ENCODE data around the gene HOXA2.

Gene HOXA2

GRCh38 chr7:27142580-27143022, 40.1 kb upstream of the HOXA2 start:
- TF ChIP-seq MAX (IDR thresholded peaks at IDR 0.05; ENCODE audit: low read depth, low read length) (no peak), MYC (IDR thresholded peaks at IDR 0.05; ENCODE audit: low read depth, low read length) (no peak), CTCF (IDR thresholded peaks at IDR 0.05; ENCODE audit: low read depth, low read length) (no peak), POLR2A (IDR thresholded peaks at IDR 0.05; ENCODE audit: extremely low read depth, insufficient read length) (no peak)
- H3K4me3 ChIP-seq (ENCODE audit: low read depth, low read length): no peak overlapping the region
- DNase-seq (ENCODE audit: low read depth): no peak

- TF ChIP-seq POLR2A (IDR thresholded peaks at IDR 0.05; ENCODE audit: extremely low read depth, insufficient read length) (no peak), MYC (IDR thresholded peaks at IDR 0.05; ENCODE audit: low read depth, low read length) (no peak), MAX (IDR thresholded peaks at IDR 0.05; ENCODE audit: low read depth, low read length) (no peak), CTCF (IDR thresholded peaks at IDR 0.05; ENCODE audit: low read depth, low read length) (no peak)
- DNase-seq (ENCODE audit: low read depth): no peak
- no peak overlapping the region for H3K4me3 ChIP-seq (ENCODE audit: low read depth, low read length)
These were observed 39.6 kb upstream of the HOXA2 start for GRCh38 chr7:27141923-27142579.

GRCh38 chr7:27141137-27141922, 38.8 kb upstream of the HOXA2 start:
- no peak for TF ChIP-seq MAX (IDR thresholded peaks at IDR 0.05; ENCODE audit: low read depth, low read length)
- TF ChIP-seq POLR2A (IDR thresholded peaks at IDR 0.05; ENCODE audit: extremely low read depth, insufficient read length): no peak
- TF ChIP-seq CTCF (IDR thresholded peaks at IDR 0.05; ENCODE audit: low read depth, low read length): no peak
- no peak for TF ChIP-seq MYC (IDR thresholded peaks at IDR 0.05; ENCODE audit: low read depth, low read length)
- DNase-seq (ENCODE audit: low read depth): no peak
- no peak overlapping the region for H3K4me3 ChIP-seq (ENCODE audit: low read depth, low read length)

- TF ChIP-seq MAX (IDR thresholded peaks at IDR 0.05; ENCODE audit: low read depth, low read length) (no peak), MYC (IDR thresholded peaks at IDR 0.05; ENCODE audit: low read depth, low read length) (no peak), POLR2A (IDR thresholded peaks at IDR 0.05; ENCODE audit: extremely low read depth, insufficient read length) (no peak), CTCF (IDR thresholded peaks at IDR 0.05; ENCODE audit: low read depth, low read length) (no peak)
- DNase-seq (ENCODE audit: low read depth): no peak
- no peak overlapping the region for H3K4me3 ChIP-seq (ENCODE audit: low read depth, low read length)
These were observed 37.8 kb upstream of the HOXA2 start for GRCh38 chr7:27140126-27140857.

GRCh38 chr7:27139334-27140125, 37.0 kb upstream of the HOXA2 start:
- no peak for TF ChIP-seq MYC (IDR thresholded peaks at IDR 0.05; ENCODE audit: low read depth, low read length)
- TF ChIP-seq CTCF (IDR thresholded peaks at IDR 0.05; ENCODE audit: low read depth, low read length): no peak
- TF ChIP-seq MAX (IDR thresholded peaks at IDR 0.05; ENCODE audit: low read depth, low read length): no peak
- no peak for TF ChIP-seq POLR2A (IDR thresholded peaks at IDR 0.05; ENCODE audit: extremely low read depth, insufficient read length)
- no peak for DNase-seq (ENCODE audit: low read depth)
- no peak overlapping the region for H3K4me3 ChIP-seq (ENCODE audit: low read depth, low read length)
